ENCODE measurements around the gene CENPF. TPM values are rescaled to one million over a fixed set of nuclear protein-coding genes. Genes with fewer than 3 reads are reported as not detected.

CENPF gene
- total and polyA plus RNA-seq, 10 donors: 1.2 to 12.8 (median 5.5) TPM

DNA sequence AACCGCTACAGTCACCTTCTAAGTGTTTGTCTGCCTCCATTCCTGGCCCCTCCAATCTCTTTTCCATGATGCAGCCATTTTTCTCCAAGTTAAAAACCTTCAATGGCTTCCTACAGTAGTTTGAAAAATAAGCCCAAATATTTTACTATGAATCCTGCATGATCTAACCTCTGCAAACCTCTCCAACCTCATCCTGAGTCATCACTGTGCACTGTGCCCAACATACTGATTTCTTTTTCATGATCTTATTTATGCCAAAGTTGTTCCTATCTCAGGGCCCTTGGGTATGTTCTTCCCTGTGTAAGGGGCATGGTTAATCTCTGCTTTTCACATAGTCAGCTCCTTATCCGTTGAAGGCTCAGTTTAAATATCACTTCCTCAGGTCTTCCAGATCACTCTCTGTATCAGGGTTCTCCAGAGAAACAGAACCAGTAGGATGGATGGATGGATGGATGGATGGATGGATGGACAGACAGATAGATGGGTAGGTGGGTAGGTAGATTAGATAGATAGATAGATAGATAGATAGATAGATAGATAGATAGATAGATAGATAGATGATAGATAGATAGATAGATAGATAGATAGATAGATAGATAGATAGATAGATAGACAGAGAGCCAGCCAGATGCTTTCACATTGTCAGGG lies 33.5 kb upstream of the CENPF start:
- Histone ChIP-seq H3K4me1 (no peaks in the 10 kb centered on the region), H3K9me3 (no peaks in the 10 kb centered on the region), H3K27me3 (replicated peaks in 1 of 7) (no peaks in the 10 kb centered on the region), H3K36me3 (no peaks in the 10 kb centered on the region), H3K4me3 (no peak overlapping the region), H3K27ac (no peak overlapping the region)
- intact Hi-C loops (cut with DNase I; ENCODE audit: low total_unique reads): no loop called here
- DNase-seq: no peak
- 81 to 92% (median 83%) methylated on average over 2 of the region's 2 CpGs for WGBS, 5 donors
- TF ChIP-seq, protein P1, sequence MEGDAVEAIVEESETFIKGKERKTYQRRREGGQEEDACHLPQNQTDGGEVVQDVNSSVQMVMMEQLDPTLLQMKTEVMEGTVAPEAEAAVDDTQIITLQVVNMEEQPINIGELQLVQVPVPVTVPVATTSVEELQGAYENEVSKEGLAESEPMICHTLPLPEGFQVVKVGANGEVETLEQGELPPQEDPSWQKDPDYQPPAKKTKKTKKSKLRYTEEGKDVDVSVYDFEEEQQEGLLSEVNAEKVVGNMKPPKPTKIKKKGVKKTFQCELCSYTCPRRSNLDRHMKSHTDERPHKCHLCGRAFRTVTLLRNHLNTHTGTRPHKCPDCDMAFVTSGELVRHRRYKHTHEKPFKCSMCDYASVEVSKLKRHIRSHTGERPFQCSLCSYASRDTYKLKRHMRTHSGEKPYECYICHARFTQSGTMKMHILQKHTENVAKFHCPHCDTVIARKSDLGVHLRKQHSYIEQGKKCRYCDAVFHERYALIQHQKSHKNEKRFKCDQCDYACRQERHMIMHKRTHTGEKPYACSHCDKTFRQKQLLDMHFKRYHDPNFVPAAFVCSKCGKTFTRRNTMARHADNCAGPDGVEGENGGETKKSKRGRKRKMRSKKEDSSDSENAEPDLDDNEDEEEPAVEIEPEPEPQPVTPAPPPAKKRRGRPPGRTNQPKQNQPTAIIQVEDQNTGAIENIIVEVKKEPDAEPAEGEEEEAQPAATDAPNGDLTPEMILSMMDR (IDR thresholded peaks at IDR 0.05 in 8 of 11, conservative IDR thresholded peaks at IDR 0.05 in 3 of 11): no peak
- TF ChIP-seq POLR2A (IDR thresholded peaks at IDR 0.05): no peak

DNA sequence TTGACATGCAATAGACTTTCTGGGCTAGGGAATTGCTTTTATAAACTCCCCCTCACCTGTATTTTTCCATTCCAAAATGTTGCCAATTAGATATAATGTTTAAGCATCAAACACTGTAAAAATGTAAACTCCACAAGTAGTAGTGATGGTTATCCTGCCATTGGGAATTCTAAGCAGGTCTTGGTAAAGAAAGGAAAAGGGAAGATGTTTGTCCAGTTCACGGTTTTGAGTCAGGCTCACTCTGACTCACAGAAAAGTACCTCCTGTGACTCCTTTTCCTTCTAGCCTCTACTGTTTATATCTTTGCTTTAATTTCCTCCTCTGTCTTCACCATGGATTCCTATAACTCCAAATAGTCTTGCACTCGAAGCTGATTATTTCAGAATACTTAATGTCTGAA lies 32.6 kb upstream of the CENPF start:
- WGBS, 5 donors: 52 to 71% (median 63%) methylated on average over 2 of the region's 2 CpGs
- no peak for DNase-seq
- TF ChIP-seq POLR2AphosphoS5 (IDR thresholded peaks at IDR 0.05): no peak
- TF ChIP-seq, protein P1 (IDR thresholded peaks at IDR 0.05 in 8 of 11, conservative IDR thresholded peaks at IDR 0.05 in 3 of 11): no peak
- no peak for TF ChIP-seq POLR2A (IDR thresholded peaks at IDR 0.05)
- intact Hi-C loops (cut with DNase I; ENCODE audit: low total_unique reads): no loop called here
- Histone ChIP-seq H3K9me3 (peaks cover 0 to 9% (median 6%) of the 10 kb centered on the region in 8 donors), H3K4me1 (no peaks in the 10 kb centered on the region), H3K27me3 (replicated peaks in 1 of 7) (no peaks in the 10 kb centered on the region), H3K27ac (no peak overlapping the region), H3K36me3 (no peaks in the 10 kb centered on the region), H3K4me3 (no peak overlapping the region)

DNA sequence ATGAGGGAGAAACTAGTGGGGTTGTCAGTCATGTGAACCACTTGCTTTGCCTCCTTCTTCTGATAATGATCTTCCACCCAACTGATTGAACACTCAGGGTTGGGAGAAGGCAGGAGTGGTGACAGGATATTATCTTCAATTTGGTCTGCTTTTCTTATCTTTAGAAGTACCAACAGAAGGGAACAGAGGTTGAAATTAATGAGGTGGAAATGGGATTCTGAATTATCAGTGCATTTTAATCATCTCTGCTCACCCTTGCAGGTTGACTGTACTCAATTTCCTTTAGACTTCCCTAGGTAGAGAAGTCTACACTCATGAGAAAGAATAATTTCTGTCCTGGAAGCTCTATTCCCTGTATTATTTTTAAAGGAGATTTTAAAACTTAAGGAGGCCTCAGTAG lies 31.7 kb upstream of the CENPF start:
- Histone ChIP-seq H3K27ac (no peak overlapping the region), H3K4me1 (no peaks in the 10 kb centered on the region), H3K36me3 (no peaks in the 10 kb centered on the region)

More for the DNA sequence above, 31.7 kb upstream of the CENPF start:
- no peak overlapping the region for H3K4me3 ChIP-seq
- peaks cover 5 to 17% (median 14%) of the 10 kb centered on the region in 8 donors for H3K9me3 ChIP-seq
- TF ChIP-seq POLR2AphosphoS5 (IDR thresholded peaks at IDR 0.05): no peak
- TF ChIP-seq, protein P1 (IDR thresholded peaks at IDR 0.05 in 8 of 11, conservative IDR thresholded peaks at IDR 0.05 in 3 of 11): no peak
- no peak for TF ChIP-seq POLR2A (IDR thresholded peaks at IDR 0.05)
- no peaks in the 10 kb centered on the region for H3K27me3 ChIP-seq (replicated peaks in 1 of 7)
- DNase-seq: no peak
- intact Hi-C loops (cut with DNase I; ENCODE audit: low total_unique reads): no loop called here
